ENCODE data around the gene RTN4R.
"Not testable (repeated sequence)": the region's sequence is repeated elsewhere in the genome, so short reads cannot be mapped to it uniquely, and the experiment has no call there.

Gene RTN4R

GRCh38 chr22:20307448-20308447, 39.6 kb upstream of the RTN4R start:
- intact Hi-C loops (cut with DNase I; ENCODE audit: low total_unique reads): not testable (repeated sequence)

GRCh38 chr22:20306646-20307447, 38.7 kb upstream of the RTN4R start:
- H3K36me3 ChIP-seq; DNase-seq; H3K27ac ChIP-seq; H3K9me3 ChIP-seq; H3K4me3 ChIP-seq; intact Hi-C loops (cut with DNase I; ENCODE audit: low total_unique reads); H3K4me1 ChIP-seq: not testable (repeated sequence)
- H3K27me3 ChIP-seq: peaks cover 0 to 35% of the 10 kb centered on the region in 2 donors

More at GRCh38 chr22:20307448-20308447, 39.6 kb upstream of the RTN4R start:
- H3K27me3 ChIP-seq: peaks cover 0 to 29% of the 10 kb centered on the region in 2 donors
- not testable (repeated sequence) for H3K36me3 ChIP-seq, H3K27ac ChIP-seq, H3K9me3 ChIP-seq, H3K4me1 ChIP-seq, H3K4me3 ChIP-seq
- DNase-seq: peak in 1 of 2 donors; percentile 63

DNA sequence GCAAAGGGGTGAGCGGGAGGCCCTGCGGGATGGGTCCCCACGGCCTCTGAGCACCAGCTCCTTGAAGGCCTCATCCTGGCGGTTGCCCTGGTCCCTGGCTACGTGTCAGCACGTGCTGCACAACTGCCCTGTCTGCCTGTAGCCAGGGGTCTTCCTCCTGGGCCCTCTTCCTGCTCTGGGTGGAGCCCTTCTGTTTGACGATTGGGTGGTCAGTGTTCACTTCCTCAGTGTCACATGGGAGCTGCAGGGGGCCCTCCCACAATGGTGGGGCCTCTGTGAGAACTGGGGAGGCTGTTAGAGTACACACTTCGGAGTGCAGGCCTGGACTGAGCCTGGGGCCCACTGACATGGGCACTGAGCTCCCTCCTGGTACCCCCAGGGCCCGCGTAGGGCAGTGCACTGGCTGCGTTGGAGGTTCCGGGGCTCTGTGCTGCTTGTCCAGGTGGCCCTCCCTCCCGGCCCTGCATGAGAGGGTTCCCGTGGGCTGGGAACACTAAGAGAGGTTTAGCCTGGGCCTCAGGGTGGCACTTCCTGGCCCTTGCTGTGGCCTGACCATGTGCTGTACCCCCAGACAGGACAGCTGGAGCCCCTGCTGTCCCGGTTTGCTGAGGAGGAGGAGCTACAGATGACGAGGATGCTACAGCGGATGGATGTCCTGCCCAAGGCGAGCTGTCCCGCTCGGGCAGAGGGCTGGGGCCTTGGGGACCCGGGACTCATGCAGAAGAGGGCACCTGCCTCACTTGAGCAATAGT, 38.0 kb upstream of the RTN4R start:
- H3K9me3 ChIP-seq: no peaks in the 10 kb centered on the region
- no peaks in the 10 kb centered on the region for H3K4me1 ChIP-seq
- H3K27ac ChIP-seq: no peak overlapping the region
- intact Hi-C loops (cut with DNase I; ENCODE audit: low total_unique reads): no loop called here
- DNase-seq: no peak
- H3K27me3 ChIP-seq: peaks cover 0 to 40% of the 10 kb centered on the region in 2 donors
- TF ChIP-seq, protein P1, sequence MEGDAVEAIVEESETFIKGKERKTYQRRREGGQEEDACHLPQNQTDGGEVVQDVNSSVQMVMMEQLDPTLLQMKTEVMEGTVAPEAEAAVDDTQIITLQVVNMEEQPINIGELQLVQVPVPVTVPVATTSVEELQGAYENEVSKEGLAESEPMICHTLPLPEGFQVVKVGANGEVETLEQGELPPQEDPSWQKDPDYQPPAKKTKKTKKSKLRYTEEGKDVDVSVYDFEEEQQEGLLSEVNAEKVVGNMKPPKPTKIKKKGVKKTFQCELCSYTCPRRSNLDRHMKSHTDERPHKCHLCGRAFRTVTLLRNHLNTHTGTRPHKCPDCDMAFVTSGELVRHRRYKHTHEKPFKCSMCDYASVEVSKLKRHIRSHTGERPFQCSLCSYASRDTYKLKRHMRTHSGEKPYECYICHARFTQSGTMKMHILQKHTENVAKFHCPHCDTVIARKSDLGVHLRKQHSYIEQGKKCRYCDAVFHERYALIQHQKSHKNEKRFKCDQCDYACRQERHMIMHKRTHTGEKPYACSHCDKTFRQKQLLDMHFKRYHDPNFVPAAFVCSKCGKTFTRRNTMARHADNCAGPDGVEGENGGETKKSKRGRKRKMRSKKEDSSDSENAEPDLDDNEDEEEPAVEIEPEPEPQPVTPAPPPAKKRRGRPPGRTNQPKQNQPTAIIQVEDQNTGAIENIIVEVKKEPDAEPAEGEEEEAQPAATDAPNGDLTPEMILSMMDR (IDR thresholded peaks at IDR 0.05): no peak
- H3K4me3 ChIP-seq: no peak overlapping the region
- no peaks in the 10 kb centered on the region for H3K36me3 ChIP-seq

- intact Hi-C loops (cut with DNase I; ENCODE audit: low total_unique reads); H3K9me3 ChIP-seq; H3K4me3 ChIP-seq; H3K27ac ChIP-seq; DNase-seq; H3K4me1 ChIP-seq; H3K36me3 ChIP-seq: not testable (repeated sequence)
- peaks cover 0 to 40% of the 10 kb centered on the region in 2 donors for H3K27me3 ChIP-seq
Observed at GRCh38 chr22:20305230-20305893, 37.2 kb upstream of the RTN4R start.

GRCh38 chr22:20304646-20305045, 36.5 kb upstream of the RTN4R start:
- no peak for DNase-seq
- H3K36me3 ChIP-seq: no peaks in the 10 kb centered on the region
- no peak overlapping the region for H3K4me3 ChIP-seq
- peaks cover 0 to 7% (median 6%) of the 10 kb centered on the region in 4 donors for H3K4me1 ChIP-seq
- no peaks in the 10 kb centered on the region for H3K9me3 ChIP-seq
- peaks cover 0 to 40% of the 10 kb centered on the region in 2 donors for H3K27me3 ChIP-seq
- H3K27ac ChIP-seq: no peak overlapping the region
- TF ChIP-seq, protein P1 (IDR thresholded peaks at IDR 0.05): no peak
- intact Hi-C loops (cut with DNase I; ENCODE audit: low total_unique reads): no loop called here

- Histone ChIP-seq H3K27me3 (peaks cover 0 to 40% of the 10 kb centered on the region in 2 donors), H3K4me1 (peaks cover 0 to 20% (median 18%) of the 10 kb centered on the region in 4 donors)
- DNase-seq; H3K27ac ChIP-seq; H3K36me3 ChIP-seq; intact Hi-C loops (cut with DNase I; ENCODE audit: low total_unique reads); H3K9me3 ChIP-seq; H3K4me3 ChIP-seq: not testable (repeated sequence)
Observed at GRCh38 chr22:20303229-20303534, 35.1 kb upstream of the RTN4R start.
